ENCODE data around the gene HIGD2A.

DNA sequence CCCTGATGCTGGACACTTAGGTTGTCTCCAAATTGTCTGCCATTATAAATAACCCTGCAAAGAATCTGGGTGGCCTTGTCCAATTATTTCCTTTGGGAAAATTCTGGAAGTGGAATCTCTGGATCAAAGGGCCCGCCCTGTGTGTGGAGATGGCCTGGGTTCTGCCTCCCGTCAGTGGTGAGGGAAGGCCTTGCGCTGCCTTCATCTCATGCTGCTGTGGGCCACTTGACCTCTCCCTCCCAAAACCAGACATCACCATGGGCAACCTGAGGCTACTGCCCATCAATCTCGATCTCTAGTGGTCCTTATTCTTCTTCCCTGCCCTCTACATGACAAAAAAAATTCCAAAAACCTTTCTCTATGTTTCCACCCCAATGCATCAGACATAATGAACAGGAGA, 21.2 kb downstream of the HIGD2A start:
- no peak for TF ChIP-seq FOXP2 (optimal IDR thresholded peaks at IDR 0.05; ENCODE audit: control extremely low read depth, extremely low read length, insufficient read depth)
- no peak for TF ChIP-seq POLR2AphosphoS5 (IDR thresholded peaks at IDR 0.05; ENCODE audit: borderline replicate concordance, low read depth, low read length)
- TF ChIP-seq EZH2 (IDR thresholded peaks at IDR 0.05): no peak
